NK-92 treated with Interleukin-12 subunit alpha and Interleukin-12 subunit beta, amount 100 ng/mL, for 24 hours (cell line): Measurements from ENCODE around the gene L1CAM.
"Not testable (repeated sequence)": the region's sequence is repeated elsewhere in the genome, so short reads cannot be mapped to it uniquely, and the experiment has no call there.

Source experiments
- DNase-seq: peaks from one replicate; lab custom pipeline; 2025; lab: John Stamatoyannopoulos, UW

Gene L1CAM

DNA sequence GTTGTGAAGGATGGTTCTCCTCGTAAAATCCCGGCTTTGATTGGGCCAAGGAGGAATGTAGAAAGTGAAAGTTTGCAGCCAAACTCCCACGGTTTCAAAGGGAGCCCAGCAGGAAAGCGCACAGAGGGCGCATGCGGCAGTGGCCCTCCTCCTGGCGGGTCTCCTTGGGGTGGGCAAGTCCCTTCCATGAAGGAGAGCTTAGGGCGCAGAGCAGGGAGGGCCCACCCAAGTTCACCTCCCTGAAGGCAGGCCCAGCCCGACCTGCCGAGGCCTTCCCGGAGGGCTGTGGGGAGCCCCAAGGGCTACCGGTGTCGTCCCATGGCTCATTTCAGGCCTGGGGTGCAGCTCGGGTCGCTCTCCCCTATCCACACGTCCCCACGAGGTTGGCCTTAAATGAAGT is 57.7 kb downstream of the L1CAM start:
- no peak for DNase-seq

DNA sequence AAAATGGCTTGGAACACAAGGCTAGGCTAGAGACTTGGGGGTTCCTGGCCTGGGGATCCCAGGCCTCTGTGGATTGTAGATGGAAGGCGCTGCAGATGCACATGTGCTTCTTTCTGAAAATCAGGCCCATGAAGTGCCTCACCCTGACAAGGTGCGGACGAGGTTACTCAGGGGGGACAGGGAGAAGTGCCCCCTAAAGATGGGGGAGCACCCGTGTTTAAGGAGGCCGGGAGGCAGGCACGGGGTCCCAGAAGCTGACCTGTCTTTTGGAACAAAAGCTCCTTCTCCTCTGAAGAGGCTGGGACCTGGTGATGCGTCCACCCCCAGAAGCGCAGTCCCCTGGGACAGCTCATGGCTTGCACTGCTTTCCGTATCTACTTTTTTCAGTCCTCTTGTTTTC is 58.1 kb downstream of the L1CAM start:
- no peak for DNase-seq

DNA sequence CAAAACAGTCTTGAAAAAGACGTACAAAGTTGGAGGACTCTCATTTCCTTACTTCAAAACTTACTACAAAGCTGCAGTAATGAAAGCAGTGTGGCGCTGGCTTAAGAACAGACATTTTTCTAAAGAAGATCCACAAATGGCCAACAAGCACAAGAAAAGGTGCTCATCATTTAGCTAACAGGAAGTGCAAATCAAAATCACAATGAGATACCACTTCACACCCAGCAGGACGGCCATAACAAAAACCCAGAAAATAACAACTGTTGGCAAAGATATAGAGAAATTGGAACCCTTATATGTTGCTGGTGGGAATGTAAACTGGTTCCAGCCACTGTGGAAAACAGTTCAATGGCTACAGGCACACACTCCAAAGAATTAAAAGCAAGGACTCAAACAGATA is 59.0 kb downstream of the L1CAM start:
- no peak for DNase-seq

DNA sequence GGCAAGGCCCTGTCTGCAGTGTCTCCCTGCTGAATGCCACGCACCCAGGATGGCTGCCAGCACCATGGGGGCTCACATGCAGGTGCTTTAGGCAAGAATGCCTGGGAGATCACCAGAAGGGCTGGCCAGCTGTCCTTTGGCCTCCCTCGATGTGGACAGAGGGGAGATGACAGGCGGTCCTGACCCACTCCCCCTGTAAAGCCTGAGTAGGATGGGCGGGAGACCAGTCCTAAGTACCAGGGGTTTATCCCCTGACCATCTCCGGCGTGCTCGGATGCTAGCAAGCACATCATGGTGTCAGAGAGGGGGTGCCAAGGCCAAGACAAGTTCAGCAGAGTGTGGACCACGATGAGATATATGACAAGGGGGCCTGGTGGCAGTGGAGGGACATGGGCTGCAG is 60.9 kb downstream of the L1CAM start:
- DNase-seq: no peak

DNA sequence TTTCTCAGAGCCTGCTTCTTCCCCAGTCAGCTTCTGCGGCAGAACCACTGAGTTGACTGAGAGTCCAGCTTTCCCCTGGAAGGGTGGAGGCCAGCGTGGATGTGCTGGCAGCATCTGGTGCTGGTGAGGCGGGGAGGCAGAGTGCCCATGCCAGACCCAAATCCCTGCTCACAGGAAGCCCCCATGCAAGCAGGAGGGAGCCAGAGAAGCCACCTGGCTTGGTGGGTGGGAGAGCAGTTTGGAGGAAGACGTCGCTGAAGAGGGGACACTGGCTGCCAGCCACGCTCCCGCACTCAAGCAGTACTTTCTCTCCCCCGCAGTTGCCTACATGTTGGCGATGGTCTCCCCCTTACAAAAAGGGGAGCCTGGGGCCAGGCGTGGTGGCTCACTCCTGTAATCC is 61.6 kb downstream of the L1CAM start:
- no peak for DNase-seq

DNA sequence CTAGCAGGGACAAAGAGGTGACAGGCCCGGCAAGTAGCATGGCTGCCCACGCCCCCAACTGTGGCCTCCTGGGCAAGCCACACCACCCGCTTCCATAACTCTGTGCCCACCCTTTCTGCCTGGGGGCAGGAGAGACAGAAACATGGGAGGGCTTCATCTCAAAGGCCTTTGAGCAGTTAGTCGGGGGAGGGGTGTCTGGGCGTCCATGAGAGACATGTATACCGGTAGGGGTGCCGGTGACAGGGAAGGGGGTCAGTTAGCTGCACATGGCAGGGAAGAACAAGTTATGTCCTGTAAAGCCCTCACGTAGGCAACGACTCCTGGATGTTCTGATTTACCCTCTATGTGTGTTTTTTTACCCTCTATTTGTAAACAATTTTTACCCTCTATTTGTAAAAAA is 64.9 kb downstream of the L1CAM start:
- no peak for DNase-seq

DNA sequence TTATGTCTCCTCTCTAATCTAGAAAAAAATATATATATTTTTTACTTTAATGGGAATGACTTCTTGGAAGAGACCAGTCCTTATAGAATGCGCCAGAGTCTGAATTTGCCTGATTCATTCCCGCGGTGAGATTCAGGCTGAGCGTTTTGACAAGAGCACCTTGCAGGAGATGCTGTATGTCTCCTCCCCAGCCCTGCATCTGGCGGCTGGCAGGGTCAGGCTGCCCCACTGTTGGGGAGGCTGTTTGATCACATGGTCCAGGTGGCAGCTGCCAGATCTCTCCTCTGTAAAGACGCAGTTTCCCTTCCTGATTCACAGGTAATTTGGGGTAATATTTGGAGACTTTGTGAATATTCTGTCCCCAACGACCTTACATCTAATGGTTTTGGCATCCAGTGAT is 65.4 kb downstream of the L1CAM start:
- no peak for DNase-seq

DNA sequence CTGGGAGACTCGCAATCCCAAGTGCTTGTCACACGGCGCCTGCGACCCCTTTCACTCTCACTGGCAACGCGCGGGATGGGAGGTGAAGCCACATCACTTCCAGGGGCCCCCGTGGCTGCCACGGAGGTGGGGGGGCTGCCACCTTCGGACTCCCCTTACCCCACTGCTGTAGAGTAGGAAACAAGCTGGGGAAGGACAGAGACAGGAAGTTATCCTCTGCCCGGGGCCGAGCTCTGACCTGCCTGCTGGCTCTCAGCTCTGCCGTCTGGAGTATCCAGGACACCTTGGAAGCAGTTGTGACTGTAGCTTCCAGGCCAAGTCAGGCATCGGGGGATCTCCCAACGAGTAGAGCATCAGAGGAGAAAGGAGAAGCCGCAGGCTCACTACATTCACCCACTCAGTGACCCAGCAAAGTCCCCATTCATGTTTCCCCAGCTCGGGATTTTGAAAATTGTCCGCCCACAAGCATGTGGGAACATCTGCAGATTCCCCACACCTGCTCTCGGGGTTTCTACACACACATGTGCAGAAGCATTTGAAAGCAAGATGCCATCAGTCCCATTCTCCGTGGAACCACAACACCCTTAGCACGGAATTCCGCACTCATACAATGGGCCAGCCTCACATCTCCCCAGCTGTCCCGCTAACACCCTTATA is 66.5 kb downstream of the L1CAM start:
- no peak for DNase-seq

DNA sequence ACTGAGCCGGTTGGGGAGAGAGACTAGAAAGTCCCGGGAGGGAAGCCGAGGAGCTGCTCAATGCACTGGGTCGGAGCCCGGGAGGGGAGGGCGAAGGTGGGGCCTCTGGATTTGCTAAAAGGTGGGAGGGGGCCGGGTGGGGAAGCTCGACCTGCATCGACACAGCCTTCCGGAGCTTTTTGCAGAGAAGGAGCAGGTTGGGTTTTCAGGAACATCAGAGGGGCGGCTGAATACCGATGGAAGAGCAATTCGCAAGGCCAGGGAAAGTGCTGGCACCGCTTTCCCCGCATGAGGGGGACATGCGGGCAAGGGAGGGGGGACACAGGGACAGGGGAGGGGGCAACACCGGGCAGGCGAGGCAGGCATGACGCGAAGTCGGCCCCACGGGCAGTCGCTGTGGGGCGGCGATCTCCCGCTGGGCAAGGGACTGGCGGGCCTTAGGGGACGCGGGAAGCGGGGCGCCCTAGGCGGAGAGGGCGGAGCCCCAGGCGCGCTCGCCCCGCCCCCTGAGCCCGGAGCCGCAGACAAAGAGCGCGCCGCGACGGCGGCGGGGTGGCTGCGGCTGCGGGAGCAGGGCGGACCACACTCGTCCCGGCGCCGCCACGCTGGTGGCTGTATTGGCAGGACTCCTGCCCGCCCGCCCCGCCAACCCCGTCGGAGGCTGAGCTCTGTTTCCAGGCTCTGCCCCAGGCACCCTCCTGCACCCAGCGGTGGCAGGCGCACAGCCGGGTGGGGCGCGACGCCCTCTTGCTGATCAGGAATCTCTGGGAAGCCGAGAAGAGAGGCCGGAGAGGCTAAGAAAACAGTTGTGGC is 67.2 kb downstream of the L1CAM start:
- DNase-seq: no peak

DNA sequence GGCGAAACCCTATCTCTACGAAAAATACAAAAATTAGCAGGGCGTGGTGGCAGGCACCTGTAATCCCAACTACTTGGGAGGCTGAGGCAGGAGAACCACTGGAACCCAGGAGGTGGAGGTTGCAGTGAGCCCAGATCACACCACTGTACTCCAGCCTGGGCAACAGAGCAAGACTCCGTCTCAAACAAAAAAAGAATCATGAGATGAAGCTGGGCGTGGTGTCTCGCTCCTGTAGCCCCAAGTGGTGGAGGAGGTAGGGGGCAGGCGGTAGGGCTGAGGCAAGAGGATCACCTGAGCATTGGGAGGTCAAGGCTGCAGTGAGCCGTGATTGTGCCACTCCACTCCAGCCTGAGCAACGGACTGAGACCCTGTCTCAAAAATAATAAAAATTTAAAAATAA is 67.9 kb downstream of the L1CAM start:
- DNase-seq: not testable (repeated sequence)

DNA sequence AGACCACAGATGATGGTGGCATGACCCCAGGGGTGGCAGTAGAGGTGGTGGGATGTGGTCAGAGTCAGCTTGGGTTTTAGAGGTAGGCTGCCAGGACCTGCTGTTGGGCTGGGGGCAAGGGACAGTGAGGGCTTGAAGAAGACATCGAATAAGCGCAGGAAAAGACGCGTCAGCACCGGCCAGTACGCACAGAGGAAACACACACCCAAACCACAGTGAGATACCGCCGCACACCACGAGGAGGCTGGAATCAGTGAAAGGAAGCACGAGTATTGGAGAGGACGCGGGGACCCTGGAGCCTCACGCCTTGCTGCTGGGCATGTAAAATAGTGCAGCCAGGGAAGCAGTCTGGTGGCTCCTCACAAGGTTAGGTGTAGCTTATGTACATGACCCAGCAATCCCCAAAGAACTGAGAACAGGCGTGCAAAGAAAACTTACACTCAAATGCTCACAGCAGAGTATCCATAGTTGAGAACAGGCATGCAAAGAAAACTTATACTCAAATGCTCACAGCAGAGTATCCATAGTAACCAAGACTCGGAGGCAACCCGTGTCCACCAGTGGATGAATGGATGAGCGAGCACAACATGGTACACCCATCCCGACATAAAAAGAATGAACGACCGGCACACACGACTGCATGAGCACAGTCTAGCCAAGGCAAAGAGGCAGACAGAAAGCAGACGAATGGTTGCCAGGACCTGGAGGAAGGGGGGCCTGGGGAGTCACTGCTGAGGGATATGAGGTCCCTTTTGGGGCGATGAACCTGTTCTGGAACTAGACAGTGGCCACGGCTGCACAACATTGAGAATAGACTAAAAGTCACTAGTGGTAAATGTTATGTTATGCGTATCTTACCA is 68.9 kb downstream of the L1CAM start:
- no peak for DNase-seq

DNA sequence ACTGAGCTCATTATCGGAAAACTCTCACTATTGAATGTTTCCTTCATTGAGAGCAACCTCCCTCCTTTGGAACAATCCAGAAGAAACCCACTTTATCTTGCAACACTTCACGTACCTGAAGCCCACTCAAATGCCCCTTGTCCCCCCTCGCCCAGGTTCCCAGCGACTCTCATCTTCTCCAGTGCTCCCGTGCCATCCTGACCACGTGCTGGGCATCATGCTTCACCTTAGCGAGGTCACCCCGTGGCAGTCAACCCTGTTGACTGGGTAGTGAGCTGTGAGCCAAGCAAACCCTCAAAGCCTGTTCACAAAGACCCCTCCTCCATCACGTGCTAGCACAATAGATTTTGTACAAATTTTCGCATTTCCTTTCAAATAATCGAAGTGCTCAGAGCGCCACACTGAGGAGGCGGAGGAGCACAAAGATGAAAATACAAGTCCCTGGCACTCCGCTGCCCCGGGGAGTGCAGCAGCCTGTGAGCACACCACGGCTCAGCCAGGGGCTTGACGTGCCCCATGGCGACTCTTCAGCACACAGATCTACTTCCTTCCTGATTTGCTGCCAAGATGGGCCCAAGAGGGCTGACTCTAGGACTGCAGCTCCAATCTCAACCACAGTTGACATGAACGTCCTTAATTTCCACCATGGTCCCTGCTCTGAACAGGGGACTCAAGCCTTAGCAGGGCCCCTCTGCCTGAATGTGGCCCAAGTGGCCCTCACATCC is 71.2 kb downstream of the L1CAM start:
- DNase-seq: no peak

DNA sequence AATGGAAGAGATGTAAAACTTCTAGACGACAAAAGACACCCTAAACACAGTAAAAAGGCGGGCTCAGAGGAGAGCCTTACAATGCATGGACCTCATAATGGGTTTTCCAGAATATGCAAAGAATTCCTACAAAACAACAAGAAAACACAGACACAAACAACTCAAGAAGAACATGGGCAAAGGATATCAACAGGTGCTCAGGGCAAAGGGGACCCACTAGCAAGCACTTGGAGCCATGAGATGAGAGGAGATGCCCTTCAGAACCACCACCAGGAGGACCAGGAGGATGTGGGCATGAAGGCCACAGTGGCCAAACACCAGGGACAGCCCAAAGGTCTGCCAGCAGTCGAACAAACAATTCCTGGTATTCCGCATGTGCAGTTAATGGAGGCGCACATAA is 72.8 kb downstream of the L1CAM start:
- DNase-seq: no peak

DNA sequence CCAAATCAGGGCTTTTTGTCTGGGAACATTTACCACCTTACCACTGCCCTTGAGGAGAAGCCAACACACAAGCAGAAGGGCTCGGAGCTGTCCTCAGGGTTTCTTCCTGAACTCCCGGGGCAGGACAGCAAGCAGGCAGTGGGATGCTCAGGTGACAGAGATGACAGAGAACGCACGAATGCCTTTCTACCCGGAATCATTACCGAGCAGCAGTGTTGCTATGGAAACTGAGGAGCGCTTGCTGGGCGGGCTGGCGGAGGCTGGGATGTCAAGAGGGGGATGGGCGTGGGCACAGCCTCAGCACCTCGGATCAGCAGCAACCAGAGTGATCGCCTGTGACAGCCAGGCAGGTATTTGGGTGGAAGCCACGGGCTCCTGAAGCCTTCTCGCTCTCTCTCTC is 73.8 kb downstream of the L1CAM start:
- no peak for DNase-seq
